AG09319 (cell line): ENCODE data around the gene OSTC.

ENCODE experiments used
- DNase-seq: peaks from one replicate; pipeline ENCODE4 v3.0.0-alpha.2; 2010; ENCODE audit warnings: low read depth; ENCODE audit errors: extremely low read depth
- TF ChIP-seq, protein P1 (sequence below): IDR thresholded peaks from 2 replicates; pipeline ENCODE4 v1.5.1; 2011; ENCODE audit warnings: low read depth, mild to moderate bottlenecking, inconsistent platforms, low read length, moderate library complexity

OSTC gene

GRCh38 chr4:108716340-108716739 is 65.9 kb downstream of the OSTC start:
- no peak for DNase-seq
- TF ChIP-seq, protein P1, sequence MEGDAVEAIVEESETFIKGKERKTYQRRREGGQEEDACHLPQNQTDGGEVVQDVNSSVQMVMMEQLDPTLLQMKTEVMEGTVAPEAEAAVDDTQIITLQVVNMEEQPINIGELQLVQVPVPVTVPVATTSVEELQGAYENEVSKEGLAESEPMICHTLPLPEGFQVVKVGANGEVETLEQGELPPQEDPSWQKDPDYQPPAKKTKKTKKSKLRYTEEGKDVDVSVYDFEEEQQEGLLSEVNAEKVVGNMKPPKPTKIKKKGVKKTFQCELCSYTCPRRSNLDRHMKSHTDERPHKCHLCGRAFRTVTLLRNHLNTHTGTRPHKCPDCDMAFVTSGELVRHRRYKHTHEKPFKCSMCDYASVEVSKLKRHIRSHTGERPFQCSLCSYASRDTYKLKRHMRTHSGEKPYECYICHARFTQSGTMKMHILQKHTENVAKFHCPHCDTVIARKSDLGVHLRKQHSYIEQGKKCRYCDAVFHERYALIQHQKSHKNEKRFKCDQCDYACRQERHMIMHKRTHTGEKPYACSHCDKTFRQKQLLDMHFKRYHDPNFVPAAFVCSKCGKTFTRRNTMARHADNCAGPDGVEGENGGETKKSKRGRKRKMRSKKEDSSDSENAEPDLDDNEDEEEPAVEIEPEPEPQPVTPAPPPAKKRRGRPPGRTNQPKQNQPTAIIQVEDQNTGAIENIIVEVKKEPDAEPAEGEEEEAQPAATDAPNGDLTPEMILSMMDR = no peak

- TF ChIP-seq, protein P1 = no peak
- DNase-seq = no peak
Measured at GRCh38 chr4:108717386-108717785, 67.0 kb downstream of the OSTC start.
